Measurements from ENCODE around the gene OR10G3.

GRCh38 chr14:21533294-21533693 lies 46.6 kb downstream of the OR10G3 start:
- TF ChIP-seq, protein P1, sequence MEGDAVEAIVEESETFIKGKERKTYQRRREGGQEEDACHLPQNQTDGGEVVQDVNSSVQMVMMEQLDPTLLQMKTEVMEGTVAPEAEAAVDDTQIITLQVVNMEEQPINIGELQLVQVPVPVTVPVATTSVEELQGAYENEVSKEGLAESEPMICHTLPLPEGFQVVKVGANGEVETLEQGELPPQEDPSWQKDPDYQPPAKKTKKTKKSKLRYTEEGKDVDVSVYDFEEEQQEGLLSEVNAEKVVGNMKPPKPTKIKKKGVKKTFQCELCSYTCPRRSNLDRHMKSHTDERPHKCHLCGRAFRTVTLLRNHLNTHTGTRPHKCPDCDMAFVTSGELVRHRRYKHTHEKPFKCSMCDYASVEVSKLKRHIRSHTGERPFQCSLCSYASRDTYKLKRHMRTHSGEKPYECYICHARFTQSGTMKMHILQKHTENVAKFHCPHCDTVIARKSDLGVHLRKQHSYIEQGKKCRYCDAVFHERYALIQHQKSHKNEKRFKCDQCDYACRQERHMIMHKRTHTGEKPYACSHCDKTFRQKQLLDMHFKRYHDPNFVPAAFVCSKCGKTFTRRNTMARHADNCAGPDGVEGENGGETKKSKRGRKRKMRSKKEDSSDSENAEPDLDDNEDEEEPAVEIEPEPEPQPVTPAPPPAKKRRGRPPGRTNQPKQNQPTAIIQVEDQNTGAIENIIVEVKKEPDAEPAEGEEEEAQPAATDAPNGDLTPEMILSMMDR (IDR thresholded peaks at IDR 0.05) = no peak
- TF ChIP-seq POLR2AphosphoS5 (IDR thresholded peaks at IDR 0.05) = no peak
- TF ChIP-seq POLR2A (IDR thresholded peaks at IDR 0.05) = no peak
